ENCODE results near the gene SAP130. TPM values are rescaled to one million over a fixed set of nuclear protein-coding genes. Genes with fewer than 3 reads are reported as not detected.

The SAP130 gene
- total and polyA plus RNA-seq, 4 donors = 3.3 to 5.3 (median 4.5) TPM

DNA sequence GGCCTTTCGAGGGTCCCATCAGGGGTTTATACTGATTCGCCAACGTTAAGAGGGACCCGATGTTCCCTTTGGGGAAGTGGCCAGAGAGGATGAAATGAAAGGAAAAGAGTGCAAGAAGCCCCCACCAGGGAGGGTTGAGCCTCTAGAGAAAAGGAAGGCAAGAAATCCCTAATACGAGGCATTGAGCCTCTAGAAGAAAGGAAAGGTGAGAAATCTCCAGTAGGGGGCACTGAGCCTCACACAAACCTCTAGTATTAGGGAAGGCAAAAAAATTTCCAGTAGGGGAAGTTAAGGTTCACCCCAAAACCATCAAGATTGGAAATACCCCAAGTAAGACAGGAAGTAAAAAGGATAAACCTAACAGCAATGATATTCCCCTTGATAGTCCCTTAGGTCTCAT lies 9.8 kb upstream of the SAP130 start:
- Histone ChIP-seq H3K36me3 (ENCODE audit: control insufficient read depth in 4 of 4, insufficient read depth in 3 of 4, low read depth in 1 of 4, low read length in 3 of 4) (no peaks in the 10 kb centered on the region), H3K4me3 (ENCODE audit: low read depth in 1 of 3, low read length in 3 of 3) (peak overlapping the region in 1 of 3 donors; percentile 49), H3K9ac (ENCODE audit: low read depth in 1 of 2, low read length in 2 of 2) (no peak overlapping the region), H3K9me3 (ENCODE audit: control insufficient read depth in 4 of 4, low read length in 3 of 4) (peaks cover 8 to 25% (median 15%) of the 10 kb centered on the region in 4 donors), H3K27me3 (ENCODE audit: control insufficient read depth in 4 of 4, insufficient read depth in 4 of 4, low read length in 3 of 4) (no peaks in the 10 kb centered on the region), H3K27ac (ENCODE audit: low read depth in 1 of 2, low read length in 2 of 2) (no peak overlapping the region), H3K4me1 (ENCODE audit: control insufficient read depth in 4 of 4, insufficient read depth in 4 of 4, low read length in 3 of 4) (no peaks in the 10 kb centered on the region)
- TF ChIP-seq, protein P1, sequence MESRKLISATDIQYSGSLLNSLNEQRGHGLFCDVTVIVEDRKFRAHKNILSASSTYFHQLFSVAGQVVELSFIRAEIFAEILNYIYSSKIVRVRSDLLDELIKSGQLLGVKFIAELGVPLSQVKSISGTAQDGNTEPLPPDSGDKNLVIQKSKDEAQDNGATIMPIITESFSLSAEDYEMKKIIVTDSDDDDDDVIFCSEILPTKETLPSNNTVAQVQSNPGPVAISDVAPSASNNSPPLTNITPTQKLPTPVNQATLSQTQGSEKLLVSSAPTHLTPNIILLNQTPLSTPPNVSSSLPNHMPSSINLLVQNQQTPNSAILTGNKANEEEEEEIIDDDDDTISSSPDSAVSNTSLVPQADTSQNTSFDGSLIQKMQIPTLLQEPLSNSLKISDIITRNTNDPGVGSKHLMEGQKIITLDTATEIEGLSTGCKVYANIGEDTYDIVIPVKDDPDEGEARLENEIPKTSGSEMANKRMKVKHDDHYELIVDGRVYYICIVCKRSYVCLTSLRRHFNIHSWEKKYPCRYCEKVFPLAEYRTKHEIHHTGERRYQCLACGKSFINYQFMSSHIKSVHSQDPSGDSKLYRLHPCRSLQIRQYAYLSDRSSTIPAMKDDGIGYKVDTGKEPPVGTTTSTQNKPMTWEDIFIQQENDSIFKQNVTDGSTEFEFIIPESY (IDR thresholded peaks at IDR 0.05) = no peak
- TF ChIP-seq FOXA1 (IDR thresholded peaks at IDR 0.05) (no peak), YY1 (IDR thresholded peaks at IDR 0.05) (no peak), HNF4A (conservative IDR thresholded peaks at IDR 0.05) (no peak), GABPA (IDR thresholded peaks at IDR 0.05 in 1 of 2, conservative IDR thresholded peaks at IDR 0.05 in 1 of 2) (no peak), FOXA2 (IDR thresholded peaks at IDR 0.05) (no peak), SP1 (IDR thresholded peaks at IDR 0.05) (no peak), TAF1 (conservative IDR thresholded peaks at IDR 0.05) (no peak), NR2F2 (IDR thresholded peaks at IDR 0.05) (no peak), EGR1 (IDR thresholded peaks at IDR 0.05; ENCODE audit: low read depth in 2 of 2) (no peak), RXRA (IDR thresholded peaks at IDR 0.05) (no peak), HNF4G (IDR thresholded peaks at IDR 0.05) (no peak), RAD21 (IDR thresholded peaks at IDR 0.05) (no peak), JUND (IDR thresholded peaks at IDR 0.05) (no peak)
- TF ChIP-seq, protein P2, sequence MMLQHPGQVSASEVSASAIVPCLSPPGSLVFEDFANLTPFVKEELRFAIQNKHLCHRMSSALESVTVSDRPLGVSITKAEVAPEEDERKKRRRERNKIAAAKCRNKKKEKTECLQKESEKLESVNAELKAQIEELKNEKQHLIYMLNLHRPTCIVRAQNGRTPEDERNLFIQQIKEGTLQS (IDR thresholded peaks at IDR 0.05) = no peak
- TF ChIP-seq, protein P3, sequence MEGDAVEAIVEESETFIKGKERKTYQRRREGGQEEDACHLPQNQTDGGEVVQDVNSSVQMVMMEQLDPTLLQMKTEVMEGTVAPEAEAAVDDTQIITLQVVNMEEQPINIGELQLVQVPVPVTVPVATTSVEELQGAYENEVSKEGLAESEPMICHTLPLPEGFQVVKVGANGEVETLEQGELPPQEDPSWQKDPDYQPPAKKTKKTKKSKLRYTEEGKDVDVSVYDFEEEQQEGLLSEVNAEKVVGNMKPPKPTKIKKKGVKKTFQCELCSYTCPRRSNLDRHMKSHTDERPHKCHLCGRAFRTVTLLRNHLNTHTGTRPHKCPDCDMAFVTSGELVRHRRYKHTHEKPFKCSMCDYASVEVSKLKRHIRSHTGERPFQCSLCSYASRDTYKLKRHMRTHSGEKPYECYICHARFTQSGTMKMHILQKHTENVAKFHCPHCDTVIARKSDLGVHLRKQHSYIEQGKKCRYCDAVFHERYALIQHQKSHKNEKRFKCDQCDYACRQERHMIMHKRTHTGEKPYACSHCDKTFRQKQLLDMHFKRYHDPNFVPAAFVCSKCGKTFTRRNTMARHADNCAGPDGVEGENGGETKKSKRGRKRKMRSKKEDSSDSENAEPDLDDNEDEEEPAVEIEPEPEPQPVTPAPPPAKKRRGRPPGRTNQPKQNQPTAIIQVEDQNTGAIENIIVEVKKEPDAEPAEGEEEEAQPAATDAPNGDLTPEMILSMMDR (IDR thresholded peaks at IDR 0.05; ENCODE audit: low read depth, low read length, missing input control) = no peak
- TF ChIP-seq, protein P4, sequence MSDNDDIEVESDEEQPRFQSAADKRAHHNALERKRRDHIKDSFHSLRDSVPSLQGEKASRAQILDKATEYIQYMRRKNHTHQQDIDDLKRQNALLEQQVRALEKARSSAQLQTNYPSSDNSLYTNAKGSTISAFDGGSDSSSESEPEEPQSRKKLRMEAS (IDR thresholded peaks at IDR 0.05) = no peak
- TF ChIP-seq, protein P5, sequence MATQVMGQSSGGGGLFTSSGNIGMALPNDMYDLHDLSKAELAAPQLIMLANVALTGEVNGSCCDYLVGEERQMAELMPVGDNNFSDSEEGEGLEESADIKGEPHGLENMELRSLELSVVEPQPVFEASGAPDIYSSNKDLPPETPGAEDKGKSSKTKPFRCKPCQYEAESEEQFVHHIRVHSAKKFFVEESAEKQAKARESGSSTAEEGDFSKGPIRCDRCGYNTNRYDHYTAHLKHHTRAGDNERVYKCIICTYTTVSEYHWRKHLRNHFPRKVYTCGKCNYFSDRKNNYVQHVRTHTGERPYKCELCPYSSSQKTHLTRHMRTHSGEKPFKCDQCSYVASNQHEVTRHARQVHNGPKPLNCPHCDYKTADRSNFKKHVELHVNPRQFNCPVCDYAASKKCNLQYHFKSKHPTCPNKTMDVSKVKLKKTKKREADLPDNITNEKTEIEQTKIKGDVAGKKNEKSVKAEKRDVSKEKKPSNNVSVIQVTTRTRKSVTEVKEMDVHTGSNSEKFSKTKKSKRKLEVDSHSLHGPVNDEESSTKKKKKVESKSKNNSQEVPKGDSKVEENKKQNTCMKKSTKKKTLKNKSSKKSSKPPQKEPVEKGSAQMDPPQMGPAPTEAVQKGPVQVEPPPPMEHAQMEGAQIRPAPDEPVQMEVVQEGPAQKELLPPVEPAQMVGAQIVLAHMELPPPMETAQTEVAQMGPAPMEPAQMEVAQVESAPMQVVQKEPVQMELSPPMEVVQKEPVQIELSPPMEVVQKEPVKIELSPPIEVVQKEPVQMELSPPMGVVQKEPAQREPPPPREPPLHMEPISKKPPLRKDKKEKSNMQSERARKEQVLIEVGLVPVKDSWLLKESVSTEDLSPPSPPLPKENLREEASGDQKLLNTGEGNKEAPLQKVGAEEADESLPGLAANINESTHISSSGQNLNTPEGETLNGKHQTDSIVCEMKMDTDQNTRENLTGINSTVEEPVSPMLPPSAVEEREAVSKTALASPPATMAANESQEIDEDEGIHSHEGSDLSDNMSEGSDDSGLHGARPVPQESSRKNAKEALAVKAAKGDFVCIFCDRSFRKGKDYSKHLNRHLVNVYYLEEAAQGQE (IDR thresholded peaks at IDR 0.05) = no peak
- DNase-seq (ENCODE audit: low spot score) = no peak
- WGBS = 85% methylated on average over 5 of the region's 5 CpGs
